ENCODE results near the gene R3HDM2. TPM values are rescaled to one million over a fixed set of nuclear protein-coding genes. Genes with fewer than 3 reads are reported as not detected.

Gene R3HDM2
- total RNA-seq, 1 donor from 2014 or later = 38.6 TPM

DNA sequence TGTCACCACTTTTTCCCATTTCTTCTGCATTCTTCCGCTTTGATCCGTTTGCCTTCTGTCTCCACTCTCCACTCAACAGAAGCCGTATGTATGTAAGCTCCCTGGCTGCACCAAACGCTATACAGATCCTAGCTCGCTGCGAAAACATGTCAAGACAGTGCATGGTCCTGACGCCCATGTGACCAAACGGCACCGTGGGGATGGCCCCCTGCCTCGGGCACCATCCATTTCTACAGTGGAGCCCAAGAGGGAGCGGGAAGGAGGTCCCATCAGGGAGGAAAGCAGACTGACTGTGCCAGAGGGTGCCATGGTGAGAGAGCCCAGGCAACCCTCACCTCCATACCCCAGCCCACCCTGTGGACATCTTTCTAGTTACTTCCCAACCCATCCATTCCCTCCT, 37.1 kb upstream of the R3HDM2 start:
- no peak for DNase-seq (ENCODE audit: low spot score)
- no peak for ATAC-seq

GRCh38 chr12:57467212-57467874, 36.5 kb upstream of the R3HDM2 start:
- DNase-seq (ENCODE audit: low spot score) (no peak), ATAC-seq (no peak)

DNA sequence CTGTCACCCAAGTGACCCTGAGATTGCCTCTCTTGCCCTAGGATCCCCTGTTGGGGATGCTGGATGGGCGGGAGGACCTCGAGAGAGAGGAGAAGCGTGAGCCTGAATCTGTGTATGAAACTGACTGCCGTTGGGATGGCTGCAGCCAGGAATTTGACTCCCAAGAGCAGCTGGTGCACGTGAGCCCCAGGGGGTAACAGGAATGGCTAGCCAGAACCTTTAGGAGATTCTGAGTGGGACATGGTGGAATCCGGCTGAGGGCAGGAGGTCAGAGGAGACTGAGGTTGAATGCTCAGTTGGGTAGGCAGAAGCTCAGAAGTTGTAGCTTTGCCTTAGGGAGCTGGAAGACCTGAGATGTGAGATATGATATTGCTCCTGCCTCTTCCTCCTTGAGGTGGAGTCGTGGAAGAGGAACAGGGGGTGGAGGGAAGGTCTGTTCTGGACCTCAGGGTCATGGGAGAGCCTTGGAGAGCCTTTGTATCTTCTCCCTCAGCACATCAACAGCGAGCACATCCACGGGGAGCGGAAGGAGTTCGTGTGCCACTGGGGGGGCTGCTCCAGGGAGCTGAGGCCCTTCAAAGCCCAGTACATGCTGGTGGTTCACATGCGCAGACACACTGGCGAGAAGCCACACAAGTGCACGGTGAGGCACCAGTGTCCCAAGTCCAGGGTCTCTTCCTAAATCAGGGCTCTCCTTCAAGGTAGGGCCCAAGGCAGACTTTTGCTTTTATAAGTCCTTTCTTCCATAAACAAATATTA, 35.1 kb upstream of the R3HDM2 start:
- no peak for ATAC-seq
- DNase-seq (ENCODE audit: low spot score) = no peak

DNA sequence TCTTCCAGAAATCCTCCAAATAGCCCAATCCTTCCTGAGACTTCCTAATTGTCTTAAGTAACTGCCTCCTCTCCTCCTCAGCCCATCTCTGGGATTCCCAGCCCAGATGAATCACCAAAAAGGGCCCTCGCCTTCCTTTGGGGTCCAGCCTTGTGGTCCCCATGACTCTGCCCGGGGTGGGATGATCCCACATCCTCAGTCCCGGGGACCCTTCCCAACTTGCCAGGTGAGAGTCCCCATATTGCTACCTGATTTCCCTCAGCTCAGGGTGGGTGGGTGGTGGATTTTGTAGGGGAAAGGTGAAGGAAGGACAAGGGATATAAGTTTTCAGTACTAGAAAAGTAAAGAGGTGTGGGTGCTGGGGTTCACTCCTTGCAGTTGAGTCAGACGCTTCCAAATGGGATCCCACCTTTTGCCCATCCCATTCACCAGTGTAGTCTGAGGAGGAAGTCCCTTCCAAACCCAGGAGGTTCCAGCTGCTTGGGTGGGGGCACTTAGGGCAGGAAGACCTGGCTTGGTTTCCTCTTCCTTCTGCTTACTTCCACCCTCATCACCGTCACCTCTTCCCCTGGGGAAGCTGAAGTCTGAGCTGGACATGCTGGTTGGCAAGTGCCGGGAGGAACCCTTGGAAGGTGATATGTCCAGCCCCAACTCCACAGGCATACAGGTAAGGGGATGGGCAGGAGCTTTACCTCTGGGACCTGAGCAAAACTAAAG, 34.3 kb upstream of the R3HDM2 start:
- DNase-seq (ENCODE audit: low spot score) (no peak), ATAC-seq (no peak)

DNA sequence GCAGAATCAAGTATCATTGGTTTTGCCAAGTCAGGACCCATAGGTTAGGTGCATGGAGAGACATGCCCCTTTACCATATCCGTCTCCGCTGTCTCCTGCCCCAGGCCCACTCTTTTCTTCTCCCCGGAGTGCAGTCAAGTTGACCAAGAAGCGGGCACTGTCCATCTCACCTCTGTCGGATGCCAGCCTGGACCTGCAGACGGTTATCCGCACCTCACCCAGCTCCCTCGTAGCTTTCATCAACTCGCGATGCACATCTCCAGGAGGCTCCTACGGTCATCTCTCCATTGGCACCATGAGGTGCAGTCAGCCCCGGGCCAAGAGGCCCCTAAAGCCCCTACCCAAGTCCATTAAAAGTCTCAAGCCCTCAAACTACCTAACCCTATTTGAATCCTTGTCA, 33.7 kb upstream of the R3HDM2 start:
- DNase-seq (ENCODE audit: low spot score) (no peak), ATAC-seq (no peak)

DNA sequence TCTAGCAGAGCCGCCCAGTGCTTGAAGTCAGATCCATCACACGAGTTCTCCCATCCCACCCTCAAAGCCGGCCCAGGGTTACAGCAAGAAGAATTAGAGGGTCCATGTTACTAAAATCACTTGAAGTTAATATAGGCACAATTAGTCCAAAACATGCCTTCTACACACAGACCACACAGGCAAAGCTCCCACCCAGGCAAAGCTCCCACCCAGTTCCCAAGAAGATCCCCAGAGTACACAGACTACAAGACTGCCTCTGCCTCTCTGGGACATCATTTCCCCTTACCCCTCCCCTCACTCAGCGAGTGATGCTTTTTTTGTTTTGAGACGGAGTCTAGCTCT, 32.0 kb upstream of the R3HDM2 start:
- DNase-seq (ENCODE audit: low spot score) = no peak
- no peak for ATAC-seq

- ATAC-seq (peak; percentile 71), DNase-seq (ENCODE audit: low spot score) (peak; percentile 85)
These were observed 31.5 kb upstream of the R3HDM2 start for GRCh38 chr12:57462251-57462911.

GRCh38 chr12:57461917-57462250, 31.0 kb upstream of the R3HDM2 start:
- DNase-seq (ENCODE audit: low spot score) (no peak), ATAC-seq (no peak)

DNA sequence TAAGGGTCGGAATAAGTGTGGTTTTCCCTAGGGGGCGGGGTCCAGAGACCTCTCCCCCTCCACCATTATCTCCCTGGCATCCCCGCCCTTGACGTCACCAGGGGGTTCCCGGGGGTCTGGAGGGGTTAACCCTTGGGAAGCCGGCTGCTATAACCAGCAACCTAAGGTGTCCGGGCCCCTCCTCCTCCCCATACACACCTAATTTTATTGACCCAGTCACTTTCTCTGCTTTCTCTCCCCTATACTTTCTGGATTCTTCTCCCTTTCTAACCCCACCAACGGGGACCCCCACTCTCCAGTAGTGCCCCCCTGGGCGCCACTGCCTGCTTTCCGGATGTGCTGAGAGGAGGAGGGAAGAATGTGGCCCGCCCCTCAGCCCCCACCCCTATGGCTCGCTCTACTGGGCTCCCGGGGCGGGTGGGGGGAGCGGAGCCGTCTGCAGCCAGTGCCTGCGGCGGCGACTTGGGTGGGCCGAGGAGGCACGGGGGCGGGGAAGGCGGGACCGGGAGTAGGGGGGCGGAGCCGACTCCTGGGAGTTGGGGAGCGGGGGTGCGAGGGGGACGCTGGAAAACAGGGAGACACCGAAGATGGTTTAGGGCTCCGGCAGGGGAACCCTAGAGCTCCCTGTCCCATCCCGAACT, 30.6 kb upstream of the R3HDM2 start:
- ATAC-seq (peak; percentile 2), DNase-seq (ENCODE audit: low spot score) (no peak)

DNA sequence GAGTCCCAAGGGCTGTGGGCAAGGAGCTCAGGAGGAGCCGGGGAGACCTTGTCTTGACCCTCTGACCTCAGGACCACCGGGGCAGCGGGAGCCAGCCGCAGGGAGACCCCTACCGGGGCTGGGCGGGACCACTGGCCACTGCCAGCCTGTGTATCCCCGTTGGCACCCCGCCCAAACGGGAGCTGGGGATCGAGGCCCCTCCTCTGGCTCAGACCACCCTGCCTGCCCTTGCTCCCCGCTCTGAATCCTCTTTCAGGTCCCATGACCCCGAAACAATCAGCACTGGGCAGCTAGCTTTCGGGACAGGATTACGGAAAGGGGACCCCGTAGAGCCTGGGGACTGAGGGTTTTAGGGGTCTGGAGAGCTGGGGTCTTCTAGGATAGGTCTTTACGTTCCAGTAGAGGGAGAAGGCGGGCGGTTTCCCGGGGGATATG, 30.0 kb upstream of the R3HDM2 start:
- no peak for DNase-seq (ENCODE audit: low spot score)

GRCh38 chr12:57460468-57460784, 29.6 kb upstream of the R3HDM2 start:
- DNase-seq (ENCODE audit: low spot score) (no peak), ATAC-seq (no peak)

More for the DNA sequence above, 30.0 kb upstream of the R3HDM2 start:
- ATAC-seq = no peak

GRCh38 chr12:57459750-57460467, 29.1 kb upstream of the R3HDM2 start, which contains the start of gene GLI1:
Gene GLI1, plus strand, starts transcription at chr12:57459785. Its CDS starts 3,907 bp downstream, at chr12:57463692.
- ATAC-seq (no peak), DNase-seq (ENCODE audit: low spot score) (no peak)

DNA sequence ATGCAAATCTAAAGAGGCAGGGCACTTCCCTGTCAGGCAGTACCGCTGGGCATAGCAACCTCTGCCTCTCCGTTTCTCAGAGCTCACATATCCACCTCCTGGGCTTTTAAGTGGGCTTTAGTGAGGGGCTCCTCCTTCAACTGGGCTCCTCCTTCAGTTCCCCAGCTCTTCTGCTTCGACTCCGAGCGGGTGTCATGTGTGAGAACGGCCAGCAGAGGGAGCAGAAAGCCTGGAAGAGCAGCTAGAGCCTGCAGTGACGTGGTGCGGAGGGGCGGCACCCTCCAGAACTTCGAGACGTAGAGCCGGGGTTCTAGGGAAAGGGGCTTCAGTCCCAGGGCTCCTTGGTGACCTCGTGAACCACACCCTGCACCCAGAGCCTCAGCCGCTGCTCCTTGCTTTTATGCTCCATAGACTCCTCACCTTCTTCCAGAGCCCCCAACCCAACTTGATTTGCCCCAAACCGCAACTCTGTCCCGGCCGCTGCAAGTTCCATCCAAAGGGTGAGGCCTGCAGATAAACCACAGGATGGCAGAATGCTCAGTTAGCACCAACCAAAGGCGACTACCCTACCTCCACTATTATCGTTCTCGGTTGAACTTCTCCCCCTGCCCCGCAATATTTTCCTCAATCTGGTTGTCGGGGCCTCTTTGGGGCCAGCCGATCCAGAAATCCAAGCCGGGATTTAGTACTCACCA, 28.4 kb upstream of the R3HDM2 start:
- peak; percentile 91 for DNase-seq (ENCODE audit: low spot score)

DNA sequence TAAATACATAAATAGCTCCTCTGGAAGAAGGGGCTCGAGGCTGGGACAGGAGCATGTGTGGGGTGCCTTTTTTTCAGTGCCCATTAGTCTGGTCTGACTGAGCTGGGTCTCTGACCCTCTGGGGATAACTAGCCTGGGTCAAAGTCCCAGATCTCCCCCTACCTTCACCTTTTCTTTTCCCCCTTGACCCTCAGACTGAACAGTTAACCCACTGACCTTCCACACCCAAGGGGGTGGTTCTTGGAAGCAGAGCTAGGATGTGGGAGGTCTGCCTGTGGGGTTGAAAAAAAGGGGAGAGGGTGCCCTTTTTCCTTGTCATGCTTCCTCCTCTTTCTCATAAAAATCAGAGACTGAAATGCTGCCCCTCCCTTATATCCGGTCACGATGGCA, 27.8 kb upstream of the R3HDM2 start:
- ATAC-seq = no peak

More for the DNA sequence above, 28.4 kb upstream of the R3HDM2 start:
- ATAC-seq = peak; percentile 53

DNA sequence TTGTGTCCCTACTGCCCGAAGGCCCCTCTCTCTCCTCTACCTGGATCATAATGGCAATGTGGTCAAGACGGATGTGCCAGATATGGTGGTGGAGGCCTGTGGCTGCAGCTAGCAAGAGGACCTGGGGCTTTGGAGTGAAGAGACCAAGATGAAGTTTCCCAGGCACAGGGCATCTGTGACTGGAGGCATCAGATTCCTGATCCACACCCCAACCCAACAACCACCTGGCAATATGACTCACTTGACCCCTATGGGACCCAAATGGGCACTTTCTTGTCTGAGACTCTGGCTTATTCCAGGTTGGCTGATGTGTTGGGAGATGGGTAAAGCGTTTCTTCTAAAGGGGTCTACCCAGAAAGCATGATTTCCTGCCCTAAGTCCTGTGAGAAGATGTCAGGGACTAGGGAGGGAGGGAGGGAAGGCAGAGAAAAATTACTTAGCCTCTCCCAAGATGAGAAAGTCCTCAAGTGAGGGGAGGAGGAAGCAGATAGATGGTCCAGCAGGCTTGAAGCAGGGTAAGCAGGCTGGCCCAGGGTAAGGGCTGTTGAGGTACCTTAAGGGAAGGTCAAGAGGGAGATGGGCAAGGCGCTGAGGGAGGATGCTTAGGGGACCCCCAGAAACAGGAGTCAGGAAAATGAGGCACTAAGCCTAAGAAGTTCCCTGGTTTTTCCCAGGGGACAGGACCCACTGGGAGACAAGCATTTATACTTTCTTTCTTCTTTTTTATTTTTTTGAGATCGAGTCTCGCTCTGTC, 26.1 kb upstream of the R3HDM2 start:
- no peak for ATAC-seq
- DNase-seq (ENCODE audit: low spot score) = no peak

More for the DNA sequence above, 27.8 kb upstream of the R3HDM2 start:
- DNase-seq (ENCODE audit: low spot score) = no peak

- ATAC-seq (peak; percentile 9), DNase-seq (ENCODE audit: low spot score) (no peak)
These were observed 25.4 kb upstream of the R3HDM2 start for GRCh38 chr12:57456145-57456700.

GRCh38 chr12:57455374-57456144, 24.7 kb upstream of the R3HDM2 start:
- ATAC-seq (peak; percentile 5), DNase-seq (ENCODE audit: low spot score) (no peak)

All from left lobe of liver (tissue), 2 donors.